GM03348 (cell line): ENCODE measurements around the gene CCR5.
"Not testable (repeated sequence)": the region's sequence is repeated elsewhere in the genome, so short reads cannot be mapped to it uniquely, and the experiment has no call there.

Experiments
- DNase-seq: peaks from one replicate; pipeline ENCODE4 v3.0.0; 2012; ENCODE audit warnings: low spot score

Gene CCR5

DNA sequence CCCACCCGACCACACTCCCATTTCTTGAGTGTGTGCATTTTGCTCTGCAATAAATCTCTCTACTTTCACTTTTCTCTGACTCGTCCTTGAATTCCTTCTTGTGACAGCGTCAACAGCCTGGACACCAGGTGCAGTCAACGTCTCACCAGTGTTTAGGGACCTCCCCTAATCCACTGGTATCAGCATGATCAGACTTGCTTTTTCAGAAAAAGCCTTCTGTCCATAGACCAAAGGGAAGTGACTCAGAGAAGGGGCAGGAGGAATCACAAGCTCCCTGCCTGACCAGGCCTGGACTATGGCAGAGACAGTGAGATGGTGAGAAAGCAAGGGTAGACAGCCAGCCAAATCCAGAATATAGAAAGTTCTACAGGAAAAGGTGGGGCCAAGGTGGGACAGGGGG lies 15.5 kb downstream of the CCR5 start:
- no peak for DNase-seq

DNA sequence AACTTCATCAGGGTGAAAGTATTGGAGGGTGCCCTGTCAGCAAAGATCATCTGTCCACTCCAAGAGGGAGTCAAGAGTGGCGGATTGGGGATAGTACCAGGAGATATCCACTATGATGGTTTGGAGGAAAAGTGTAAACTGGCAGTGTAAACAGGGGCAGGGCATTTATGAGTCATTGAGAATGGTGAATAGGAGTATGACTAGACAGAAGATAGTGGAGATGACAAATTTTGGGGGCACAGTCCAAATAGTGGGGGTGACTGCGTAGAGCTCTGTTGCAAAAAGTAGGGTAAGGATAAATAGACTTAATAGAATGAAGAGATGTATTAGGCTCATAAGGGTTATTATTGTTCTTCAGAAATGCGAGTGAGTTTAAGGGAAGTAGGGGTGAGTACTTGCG lies 18.1 kb downstream of the CCR5 start:
- not testable (repeated sequence) for DNase-seq

DNA sequence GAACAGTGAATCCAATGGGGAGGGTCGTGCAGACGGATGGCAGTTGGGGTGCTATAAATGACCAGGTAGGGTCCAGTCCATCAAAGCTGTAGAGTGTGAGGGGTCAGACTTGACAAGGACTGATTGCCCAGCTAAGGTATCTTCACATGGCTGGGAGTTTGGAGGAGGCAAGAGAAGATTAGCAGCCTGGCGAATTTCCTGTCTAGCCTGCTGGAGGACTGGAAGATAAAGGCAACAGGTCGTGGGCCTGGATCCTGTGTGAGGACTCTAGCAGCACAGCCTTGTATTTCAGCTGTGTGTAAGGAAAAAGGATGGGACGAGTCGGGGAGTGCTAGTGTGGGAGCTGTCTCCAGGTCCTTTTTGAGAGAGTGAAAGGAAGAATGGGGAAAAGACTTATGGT lies 18.6 kb downstream of the CCR5 start:
- DNase-seq, result no peak

- DNase-seq, result not testable (repeated sequence)
These were observed 20.8 kb downstream of the CCR5 start for GRCh38 chr3:46391526-46391925.

- no peak for DNase-seq
These were observed 22.3 kb downstream of the CCR5 start for GRCh38 chr3:46393011-46393410.

GRCh38 chr3:46393554-46394434 lies 23.0 kb downstream of the CCR5 start:
- DNase-seq, result no peak

GRCh38 chr3:46395210-46395661 lies 24.5 kb downstream of the CCR5 start:
- peak; percentile 27 for DNase-seq

DNA sequence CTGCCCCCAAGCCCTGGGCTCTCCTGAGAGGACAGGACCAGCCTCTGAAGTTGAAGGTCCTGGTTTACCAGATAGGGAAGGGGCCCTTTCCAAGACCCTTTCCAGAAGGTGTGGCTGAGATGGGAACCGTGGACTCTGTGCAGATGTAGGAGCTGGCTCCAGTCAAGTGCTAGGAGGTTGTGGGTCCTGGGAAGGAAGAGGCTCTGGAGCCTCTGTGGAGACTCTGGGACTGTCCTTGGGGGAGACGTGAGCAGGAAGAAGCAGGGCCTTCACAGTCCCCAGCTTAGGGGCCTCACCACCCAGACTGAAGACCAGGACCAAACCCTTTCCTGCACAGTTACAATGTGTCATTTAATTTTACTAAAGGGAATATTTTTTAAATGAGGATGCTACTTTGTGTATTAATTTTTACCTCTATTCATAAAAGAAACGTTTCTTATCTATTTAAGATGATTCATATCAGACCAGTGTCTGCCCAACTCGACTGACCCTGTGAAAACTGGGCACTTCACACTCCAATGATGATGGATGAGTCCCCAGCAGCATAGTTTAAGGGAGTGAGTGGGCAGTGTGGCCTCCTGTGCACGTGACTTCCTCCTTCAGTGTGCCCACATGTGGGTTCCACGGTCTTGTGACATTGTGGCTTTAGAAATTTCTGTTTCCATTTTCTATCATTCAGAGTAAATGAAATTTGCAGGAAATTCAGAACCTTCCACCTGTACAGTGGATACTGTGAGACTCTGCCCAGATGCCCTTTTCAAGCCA lies 25.2 kb downstream of the CCR5 start:
- no peak for DNase-seq

- no peak for DNase-seq
These were observed 26.4 kb downstream of the CCR5 start for GRCh38 chr3:46397111-46397510.

GRCh38 chr3:46398186-46398955 lies 27.6 kb downstream of the CCR5 start:
- DNase-seq, result no peak

DNA sequence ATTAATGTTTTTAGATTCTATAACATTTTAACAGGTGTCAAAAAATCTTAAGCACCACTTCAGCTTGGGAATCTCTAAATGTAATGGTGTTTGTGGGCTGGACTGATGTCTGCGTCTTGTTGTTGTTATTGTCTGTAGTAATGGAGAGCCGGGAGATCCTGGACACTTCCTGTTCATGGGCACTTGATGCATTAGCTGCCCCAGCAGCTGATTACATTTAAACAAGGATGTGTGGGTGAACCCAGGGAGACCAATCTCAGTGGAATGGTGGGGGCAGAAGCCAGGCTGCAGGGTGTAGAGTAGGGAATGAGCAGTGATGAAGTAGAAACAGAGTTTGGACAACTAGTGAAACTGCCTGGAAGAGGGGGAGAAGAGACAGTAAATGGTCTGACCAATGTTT lies 28.4 kb downstream of the CCR5 start:
- DNase-seq, result no peak

DNA sequence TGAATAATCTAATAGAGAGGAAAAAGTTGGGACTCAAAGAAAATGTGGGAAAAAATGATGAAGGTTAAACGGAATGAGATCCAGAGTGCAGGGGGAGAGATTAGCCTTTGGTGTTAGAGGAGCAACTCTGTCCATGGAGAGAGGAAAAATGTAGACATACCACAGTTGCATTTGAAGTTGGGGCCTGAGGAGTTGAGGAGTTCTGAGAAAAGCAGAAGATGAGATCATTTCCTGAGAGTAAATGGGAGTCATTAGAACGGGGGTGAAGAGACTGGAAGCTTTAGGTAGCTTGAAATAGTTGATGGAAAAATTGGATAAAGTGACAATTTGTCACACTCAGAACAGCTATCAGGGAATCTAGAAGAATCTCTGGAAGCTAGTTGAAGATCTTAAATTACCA lies 28.8 kb downstream of the CCR5 start:
- no peak for DNase-seq

DNA sequence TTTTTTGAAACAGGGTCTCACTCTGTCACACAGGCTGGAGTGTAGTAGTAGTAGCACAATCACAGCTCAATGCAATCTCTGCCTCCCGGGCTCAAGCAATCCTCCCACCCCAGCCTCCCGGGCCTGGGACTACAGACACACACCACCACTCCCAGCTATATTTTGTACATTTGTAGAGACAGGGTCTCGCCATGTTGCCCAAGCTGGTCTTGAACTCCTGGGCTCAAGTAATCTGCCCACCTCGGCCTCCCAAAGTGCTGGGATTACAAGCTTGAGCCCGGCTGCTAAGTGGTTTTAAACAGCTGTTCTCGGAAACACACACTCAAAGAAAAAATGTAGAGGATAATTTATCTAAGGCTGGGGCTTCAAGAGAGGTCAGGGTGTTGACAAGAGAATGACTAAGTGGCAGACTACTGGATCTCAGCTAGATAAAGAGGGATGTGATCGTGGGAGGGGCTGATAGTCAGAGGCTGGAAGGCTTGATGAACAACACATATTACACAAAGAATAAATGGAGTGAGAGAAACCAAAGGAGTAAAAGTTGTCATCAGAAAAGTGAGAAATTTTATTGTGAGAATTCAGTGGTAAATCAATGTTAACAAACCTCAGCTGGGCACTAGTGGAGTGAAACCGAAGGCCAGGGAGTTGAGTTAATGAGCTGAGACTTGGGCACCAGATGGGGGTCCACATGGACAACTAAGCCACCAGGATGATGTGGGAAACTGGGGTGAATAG lies 29.4 kb downstream of the CCR5 start:
- peak; percentile 33 for DNase-seq

- no peak for DNase-seq
These were observed 30.1 kb downstream of the CCR5 start for GRCh38 chr3:46400846-46401245.

DNA sequence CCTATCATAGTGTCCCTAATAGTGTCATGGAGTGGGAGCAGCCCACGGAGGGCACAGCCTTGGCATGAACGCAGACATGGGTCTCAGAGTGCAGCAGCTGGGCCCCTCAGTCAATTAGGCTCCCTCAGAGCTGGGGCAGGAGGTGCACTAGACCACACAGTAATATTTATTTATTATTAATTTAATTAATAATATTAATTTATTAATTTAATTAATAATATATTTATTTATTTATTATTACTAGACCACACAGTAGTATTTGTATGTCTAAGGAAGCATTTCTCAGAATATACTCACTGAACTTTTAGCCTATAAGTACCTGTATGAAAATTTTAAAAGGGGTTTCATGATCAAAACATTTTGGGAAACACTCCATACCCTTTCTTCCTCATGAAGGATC lies 30.8 kb downstream of the CCR5 start:
- no peak for DNase-seq

DNA sequence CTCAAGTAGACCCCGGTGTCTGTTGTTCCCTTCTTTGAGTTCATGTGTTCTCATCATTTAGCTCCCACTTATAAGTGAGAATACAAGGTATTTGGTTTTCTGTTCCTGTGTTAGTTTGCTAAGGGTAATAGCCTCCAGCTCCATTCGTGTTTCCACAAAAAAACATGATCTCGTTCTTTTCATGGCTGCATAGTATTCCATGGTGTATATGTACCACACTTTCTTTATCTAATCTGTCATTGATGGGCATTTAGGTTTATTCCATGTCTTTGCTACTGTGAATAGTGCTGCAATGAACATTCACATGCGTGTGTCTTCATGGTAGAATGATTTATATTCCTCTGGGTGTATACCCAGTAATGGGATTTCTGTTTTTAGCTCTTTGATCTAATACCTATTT lies 32.2 kb downstream of the CCR5 start:
- not testable (repeated sequence) for DNase-seq

GRCh38 chr3:46405301-46406019 lies 34.7 kb downstream of the CCR5 start:
- no peak for DNase-seq

GRCh38 chr3:46406443-46406787 lies 35.7 kb downstream of the CCR5 start:
- DNase-seq, result no peak

- DNase-seq, result peak; percentile 27
These were observed 36.3 kb downstream of the CCR5 start, which contains the start of the genes CCR5AS and CCRL2 for GRCh38 chr3:46406788-46407611. TSS of gene CCR5AS (minus strand) at chr3:46407066. TSS of gene CCRL2 (plus strand) at chr3:46407259. CDS start at chr3:46408080, 821 bp downstream.

DNA sequence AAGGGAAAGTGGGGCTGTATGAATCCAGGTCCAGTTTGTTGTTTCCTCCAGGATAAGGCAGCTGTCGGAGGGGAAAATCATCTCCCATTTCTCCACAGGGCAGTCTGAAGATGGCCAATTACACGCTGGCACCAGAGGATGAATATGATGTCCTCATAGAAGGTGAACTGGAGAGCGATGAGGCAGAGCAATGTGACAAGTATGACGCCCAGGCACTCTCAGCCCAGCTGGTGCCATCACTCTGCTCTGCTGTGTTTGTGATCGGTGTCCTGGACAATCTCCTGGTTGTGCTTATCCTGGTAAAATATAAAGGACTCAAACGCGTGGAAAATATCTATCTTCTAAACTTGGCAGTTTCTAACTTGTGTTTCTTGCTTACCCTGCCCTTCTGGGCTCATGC lies 37.2 kb downstream of the CCR5 start:
- no peak for DNase-seq
